HG03520 (cell line): ENCODE results near the gene NDRG3.
"Not testable (repeated sequence)": the region's sequence is repeated elsewhere in the genome, so short reads cannot be mapped to it uniquely, and the experiment has no call there.

ENCODE experiments used
- ATAC-seq: cut with Tn5 transposase; IDR thresholded peaks from one replicate; pipeline ENCODE4 v1.9.1; 2021; ENCODE audit warnings: mild to moderate bottlenecking, moderate library complexity; ENCODE audit not compliant: unreplicated experiment

Gene NDRG3

DNA sequence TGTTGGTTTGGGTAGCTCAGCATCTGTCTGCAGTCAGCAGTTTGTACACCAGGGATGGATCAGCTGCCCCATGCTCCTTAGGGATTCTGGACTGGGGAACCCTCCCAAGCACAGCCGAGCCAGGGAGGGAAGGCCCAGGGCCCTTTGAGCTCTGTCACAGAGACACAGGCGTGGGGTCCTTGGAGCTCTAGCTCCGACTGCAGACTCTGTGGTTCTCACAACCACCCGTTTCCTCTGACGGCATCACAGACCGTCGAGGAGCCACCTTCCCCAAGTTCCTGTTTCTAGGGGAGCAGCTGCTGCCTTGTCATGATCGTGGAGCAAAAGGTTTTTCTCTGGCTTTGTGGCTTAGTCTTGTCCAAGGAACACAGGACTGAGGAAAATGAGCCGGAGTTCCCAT lies 99.9 kb downstream of the NDRG3 start, which contains the start of gene SLA2:
TSS of gene SLA2 (minus strand) at position 199 of the 400 bp plus-strand sequence. CDS start 4,861 bp downstream, outside the sequence.
- ATAC-seq = no peak

DNA sequence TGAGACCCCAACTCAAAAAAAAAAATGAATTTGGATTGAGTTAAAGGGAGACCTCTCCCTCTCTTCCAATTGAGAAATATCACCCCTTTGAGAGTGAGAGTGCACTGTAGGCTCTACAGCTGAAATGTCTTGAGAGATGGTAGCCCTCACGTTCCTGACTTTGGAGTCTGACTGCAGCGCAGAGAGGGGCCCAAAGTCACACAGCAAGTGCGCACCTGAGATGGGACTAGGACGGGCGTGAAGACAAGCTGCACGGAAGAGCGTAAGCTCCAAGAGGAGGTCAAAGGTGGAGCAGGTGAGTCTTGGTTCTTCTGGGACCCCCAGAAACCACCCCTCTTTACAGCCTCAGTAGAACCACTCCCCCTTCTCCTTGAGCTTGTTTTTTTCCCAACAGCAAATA lies 100.5 kb downstream of the NDRG3 start:
- ATAC-seq = no peak

DNA sequence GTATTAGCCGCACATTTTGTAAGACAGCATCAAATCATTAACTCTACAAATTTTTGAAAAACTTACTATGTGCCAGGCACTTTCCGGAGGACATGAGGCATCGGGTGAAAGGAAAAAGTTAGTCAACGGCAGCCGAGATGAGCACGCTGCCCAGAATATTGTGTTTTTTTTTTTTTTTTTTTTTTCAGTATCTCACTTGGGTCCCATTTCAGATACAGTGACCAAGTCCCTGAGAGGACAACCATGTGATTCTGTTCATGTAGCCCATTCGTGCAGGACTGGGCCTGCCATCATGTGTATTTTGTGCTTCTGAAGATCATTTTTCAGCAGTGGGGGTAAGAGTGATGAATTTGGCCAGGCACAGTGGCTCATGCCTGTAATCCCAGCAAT lies 101.2 kb downstream of the NDRG3 start:
- ATAC-seq = no peak

DNA sequence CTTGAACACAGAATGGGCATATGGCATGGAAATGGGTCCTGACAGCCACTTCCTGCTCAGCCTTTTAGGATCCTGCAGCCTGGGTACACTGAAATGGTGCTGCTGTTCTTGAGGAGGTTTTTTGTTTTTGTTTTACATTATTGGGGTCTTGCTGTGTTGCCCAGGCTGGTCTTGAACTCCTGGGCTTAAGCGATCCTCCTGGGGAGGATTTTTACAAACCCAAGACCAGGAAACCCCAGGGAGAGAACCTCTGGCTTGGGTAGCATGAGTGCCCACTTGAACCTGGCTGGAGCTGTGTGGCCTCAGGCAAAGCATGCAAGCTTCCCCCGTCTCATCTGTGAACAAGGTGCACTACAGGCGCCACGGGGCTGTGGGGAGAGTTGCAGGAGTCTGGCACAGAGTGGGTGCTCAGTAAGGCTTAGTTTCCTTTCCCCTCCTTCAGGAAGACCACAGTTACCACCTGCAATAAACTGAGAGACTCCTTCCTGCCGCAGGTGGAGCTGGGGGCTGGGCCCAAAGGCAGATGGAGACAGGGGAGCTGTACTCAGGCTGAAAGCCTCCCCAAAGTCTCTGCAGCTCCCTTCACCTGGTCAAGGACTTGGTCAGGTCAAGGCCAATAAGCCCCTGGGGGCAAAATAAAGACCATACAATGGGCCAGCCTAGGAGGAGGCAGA lies 101.7 kb downstream of the NDRG3 start:
- no peak for ATAC-seq

DNA sequence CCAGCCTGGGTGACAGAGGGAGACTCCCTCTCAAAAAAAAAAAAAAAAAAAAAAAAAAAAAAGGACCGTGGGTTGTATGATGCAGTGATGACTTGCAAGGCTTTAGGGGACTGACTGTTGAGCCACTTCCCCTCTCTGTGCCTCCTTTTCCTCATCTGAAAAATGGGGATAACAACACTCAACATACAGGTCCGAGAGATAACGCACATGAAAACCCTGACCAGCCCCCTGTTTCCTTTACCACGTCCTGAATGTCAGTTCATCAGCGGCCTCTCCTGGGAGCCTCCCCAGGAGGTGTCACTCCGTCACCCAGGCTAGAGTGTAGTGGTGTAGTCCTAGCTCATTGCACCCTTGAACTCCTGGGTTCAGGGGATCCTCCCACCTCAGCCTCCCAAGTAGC lies 103.8 kb downstream of the NDRG3 start:
- no peak for ATAC-seq

DNA sequence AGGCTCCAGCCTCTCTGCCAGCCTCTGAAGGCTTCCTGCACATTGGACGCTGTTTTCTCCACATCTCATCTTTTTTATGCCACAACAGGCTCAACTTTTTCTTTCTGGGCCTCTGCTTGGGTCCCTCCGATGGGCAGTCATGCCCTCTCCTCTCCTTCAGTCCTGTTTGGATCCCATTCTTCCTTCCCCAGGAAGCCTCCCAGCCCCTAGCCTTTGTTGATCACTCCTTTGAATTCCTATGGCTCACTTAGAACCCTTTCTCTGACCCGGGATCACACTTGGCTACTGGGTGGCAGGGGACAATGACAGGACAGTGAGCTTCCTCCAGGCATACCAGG lies 104.4 kb downstream of the NDRG3 start:
- no peak for ATAC-seq

DNA sequence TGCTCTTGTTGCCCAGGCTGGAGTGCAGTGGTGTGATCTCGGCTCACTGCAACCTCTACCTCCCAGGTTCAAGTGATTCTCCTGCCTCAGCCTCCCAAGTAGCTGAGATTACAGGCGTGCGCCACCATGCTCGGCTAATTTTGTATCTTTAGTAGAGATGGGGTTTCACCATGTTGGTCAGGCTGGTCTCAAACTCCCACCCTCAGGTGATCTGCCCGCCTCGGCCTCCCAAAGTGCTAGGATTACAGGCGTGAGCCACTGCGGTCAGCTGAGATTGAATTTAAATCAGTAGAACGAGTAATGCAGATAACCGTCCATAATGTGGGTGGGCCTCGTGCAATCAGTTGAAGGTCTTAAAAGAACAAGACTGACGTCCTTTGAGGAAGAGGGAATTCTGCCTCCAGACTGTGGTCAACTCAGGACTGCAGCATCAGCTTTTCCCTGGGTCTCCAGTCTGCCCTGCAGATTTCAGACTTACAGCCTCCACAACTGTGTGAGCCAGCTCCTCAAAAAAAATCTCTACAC lies 107.0 kb downstream of the NDRG3 start:
- not testable (repeated sequence) for ATAC-seq

DNA sequence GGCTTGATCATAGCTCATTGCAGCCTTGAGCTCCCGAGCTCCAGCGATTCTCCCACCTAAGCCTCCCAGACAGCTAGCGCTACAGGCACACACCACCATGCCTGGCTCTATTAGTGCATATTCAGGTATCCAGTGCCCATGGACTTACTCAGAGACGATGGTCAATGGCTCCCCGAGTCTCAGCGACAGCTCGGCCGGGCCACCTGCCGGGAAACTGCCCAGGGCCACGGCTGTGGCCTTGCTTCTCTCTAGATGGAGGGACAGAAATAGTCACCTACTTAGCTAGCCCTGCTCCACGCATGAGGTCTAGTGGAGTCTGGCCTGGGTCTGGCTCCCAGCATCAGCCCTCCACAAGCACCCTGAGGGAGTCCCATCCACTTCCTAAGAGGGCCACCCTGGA lies 111.5 kb downstream of the NDRG3 start:
- no peak for ATAC-seq

DNA sequence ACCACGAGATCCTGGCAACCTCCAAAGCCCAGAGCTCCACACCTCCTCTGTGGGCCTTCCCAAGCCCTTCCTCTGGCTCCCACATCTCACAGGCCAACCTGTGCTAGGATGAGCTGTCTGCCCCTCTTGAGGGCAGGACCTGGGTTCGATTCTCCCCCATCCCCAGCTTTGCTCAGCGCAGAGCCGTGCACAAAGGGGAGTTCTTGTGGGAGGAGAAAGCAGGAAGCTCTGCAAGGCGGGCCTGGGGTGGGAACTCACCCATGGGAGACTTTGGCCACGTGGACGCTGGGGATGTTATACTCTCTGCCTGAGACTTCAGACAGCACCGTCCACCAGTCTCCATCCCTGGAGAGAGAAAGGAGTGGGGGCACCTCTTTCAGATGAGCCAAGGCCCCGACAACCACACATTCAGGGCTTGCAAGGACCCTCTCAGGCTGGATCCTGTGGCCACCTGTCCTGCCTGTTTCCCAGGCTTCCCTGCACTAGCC lies 112.6 kb downstream of the NDRG3 start:
- ATAC-seq = no peak

DNA sequence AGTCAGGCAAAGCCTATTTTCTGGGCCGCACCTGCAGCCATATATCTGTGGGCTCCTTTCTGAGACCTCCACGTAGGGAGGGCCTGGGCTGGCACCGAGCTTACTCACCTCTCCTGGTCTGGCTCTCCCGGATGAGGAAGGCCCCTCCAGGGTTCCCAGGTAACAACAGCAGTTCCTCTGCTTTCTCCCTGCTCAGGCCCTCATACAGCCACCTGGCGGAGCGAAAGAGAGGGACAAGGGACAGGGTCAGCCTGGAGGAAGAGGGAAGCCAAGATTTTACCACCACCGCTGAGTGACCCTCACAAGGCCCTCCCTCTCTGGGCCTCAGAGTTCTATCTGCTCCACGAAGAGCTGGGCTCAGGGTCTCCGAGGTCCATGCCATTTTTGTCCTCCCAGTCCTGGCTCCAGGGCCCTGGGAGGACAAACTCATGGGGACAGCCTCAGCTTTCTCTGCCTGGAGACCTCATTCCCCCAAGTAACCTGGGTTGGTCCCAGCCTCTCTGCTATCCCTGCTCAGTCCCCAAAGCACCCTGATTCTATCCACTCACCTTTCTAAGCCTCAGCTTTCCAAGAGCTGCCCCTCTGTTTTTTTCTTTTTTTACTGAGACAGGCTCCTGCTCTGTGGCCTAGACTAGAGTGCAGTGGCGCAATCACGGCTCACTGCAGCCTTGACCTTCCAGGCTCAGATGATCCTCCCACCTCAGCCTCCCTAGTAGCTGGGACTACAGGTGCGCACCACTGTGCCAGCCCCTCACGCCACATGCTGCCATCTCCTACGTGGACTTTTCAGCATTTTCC lies 113.2 kb downstream of the NDRG3 start:
- no peak for ATAC-seq

DNA sequence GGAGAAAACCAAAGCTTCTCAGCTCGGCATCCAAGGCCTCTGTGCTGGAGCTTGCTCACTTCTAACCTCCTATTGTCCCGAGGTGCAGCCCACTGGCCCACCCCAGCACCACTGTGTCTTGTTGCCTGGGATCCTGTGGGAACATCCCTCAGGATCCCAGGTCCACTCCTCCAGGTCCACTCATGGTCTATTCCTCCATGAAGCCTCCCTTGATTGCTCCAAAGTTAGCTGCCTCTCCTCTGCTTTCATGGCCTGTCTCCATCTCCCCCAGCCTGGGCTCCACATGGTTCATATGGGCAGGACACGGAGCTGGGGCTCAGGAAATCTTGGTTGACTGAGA lies 113.8 kb downstream of the NDRG3 start:
- ATAC-seq = no peak

DNA sequence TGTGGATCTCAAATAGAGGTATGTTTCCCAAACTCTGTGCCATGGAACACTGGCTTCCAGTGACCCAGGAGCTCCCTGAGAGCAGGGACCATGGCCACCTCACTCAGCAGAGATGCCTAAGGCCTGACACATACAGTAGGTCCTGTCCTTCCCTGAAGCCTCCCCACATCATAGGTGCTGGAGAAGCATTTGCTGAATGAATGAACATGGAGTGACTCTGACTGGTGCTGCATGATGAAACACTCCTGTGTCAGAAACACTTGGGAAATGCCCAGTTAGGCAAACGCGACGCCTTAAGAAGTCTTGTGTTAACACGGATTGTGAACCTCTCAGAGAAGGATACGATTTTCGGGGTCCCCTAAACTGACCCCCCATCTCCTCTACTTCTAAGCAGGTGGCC lies 114.2 kb downstream of the NDRG3 start:
- no peak for ATAC-seq

DNA sequence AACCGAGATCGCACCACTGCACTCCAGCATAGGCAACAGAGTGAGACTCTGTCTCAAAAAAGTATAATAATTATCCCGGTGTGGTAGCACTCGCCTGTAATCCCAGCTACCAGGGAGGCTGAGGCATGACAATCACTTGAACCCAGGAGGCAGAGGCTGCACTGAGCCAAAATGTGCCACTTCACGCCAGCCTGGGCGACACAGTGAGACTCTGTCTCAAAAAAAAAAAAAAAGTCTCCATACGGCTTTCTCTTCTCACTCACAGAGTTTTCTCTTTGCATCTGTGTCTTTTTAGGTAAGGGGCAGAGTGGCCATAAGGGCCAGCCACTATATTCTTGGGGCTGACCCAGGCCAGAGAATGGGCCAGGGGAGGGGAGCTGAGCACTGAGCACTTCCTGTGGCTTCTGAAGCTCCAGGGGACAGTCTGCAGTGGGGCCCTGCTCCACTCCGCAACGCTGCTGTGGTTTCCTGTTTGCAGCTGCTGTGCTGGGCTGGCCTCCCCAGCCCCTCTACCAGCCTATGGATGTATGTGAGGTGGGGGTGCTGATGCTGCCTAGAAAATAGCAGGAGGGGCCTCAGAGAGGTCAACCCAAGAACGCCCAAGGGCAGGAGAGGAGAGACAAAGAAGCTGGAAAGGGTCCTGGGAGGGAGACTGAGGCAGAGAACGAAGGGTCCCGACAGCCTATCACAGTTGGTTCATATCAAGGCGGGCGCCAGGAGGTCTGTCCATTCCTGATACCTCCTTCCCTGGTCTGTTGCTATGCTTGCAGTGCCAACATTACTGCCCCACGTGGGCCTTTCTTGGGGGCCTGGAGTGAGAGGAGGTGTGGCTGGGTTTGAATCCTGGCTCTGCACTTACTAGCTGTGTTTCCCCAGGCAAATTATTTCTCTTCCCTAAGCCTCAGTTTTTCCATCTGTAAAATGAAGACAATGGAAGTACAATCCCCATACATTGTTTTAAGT lies 115.9 kb downstream of the NDRG3 start:
- no peak for ATAC-seq

DNA sequence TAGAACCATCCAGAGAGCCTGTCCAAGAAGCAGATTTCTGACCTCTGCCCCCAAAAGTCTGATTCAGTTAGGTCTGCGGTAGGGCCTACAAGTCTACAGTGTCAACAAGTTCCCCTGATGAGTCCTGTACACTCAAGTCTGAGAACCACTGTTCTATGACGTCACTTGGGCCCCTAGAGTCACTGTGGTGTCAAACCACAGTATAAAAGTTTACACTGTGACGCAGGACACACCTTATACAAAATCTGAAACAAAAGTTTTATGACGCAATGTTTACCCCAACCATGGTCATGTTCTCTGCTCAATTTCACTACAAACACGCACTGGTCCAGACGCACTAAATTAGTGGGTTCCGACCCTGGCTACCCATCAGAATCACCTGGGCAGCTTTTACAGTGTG lies 117.8 kb downstream of the NDRG3 start:
- no peak for ATAC-seq

DNA sequence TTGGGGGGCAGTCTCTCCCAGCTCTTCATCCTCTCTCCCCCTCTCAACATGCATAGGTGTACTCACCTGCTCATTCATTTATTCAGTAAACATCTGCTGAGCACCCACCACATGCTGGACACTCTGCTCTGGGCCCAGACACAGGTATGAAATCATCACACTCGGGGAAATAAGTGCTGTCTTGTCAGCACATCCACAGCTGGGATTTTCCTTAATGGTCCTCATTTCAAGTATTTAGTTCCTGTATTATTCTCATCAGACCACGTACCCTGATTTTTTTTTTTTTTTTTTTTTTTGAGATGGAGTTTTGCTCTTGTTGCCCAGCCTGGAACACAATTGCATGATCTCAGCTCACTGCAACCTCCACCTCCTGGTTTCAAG lies 121.0 kb downstream of the NDRG3 start:
- ATAC-seq = no peak

DNA sequence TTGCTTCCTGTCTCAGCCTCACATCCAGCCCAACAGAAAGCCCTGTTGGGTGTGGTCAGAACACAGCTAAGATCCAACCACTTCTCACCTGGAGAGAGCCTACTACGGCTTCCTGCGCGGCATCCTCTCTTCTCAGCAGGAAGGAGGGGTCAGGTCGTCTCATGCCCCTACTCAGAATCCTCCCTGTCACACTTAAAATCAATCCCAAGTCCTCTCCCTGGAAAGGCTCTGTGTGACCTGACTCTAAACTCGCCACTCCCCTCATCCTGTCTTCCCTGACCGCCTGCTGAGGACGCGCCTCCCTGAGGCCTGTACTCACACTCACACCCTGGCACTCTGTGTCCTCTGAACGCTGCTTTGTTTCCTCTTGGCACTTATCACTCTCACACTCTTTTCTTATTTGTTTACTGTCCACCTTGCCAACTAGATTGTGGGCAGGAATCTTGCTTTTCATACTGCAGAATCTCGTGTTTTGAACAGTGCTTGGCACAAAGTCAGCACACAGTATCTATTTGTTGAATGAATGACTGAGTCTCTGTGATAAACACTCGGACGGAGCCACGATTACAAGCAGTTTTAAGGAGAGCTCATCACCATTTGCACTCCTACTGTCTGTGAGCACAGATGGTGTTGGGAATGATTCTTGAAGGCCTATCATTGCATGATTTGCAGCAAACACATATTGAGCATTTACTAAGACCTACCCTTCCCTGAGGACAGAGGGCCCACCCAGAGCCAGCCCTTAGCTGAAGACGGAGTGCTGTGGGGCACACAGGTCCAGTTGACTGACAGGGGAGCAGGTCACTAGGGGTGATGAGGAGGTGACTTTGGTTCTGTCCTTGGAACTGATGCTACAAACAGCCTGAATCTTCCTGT lies 121.6 kb downstream of the NDRG3 start:
- no peak for ATAC-seq

DNA sequence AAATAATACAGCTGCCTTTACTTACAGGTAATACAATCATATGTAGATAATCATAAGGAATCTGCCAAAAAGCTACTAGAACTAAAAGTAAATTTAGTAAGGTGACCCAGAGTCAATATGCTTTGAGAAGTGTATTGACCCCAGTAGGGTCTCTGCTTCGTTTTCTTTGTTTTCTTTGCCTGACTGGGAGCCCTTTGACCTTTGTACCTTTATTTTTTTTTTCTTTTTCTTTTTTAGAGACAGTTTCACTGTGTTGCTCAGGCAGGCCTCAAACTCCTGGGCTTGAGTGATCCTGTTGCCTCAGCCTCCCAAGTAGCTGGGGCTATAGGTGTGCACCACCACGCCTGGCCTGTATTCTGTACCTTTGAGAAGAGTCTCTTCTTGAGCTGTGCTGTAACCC lies 122.4 kb downstream of the NDRG3 start:
- no peak for ATAC-seq

DNA sequence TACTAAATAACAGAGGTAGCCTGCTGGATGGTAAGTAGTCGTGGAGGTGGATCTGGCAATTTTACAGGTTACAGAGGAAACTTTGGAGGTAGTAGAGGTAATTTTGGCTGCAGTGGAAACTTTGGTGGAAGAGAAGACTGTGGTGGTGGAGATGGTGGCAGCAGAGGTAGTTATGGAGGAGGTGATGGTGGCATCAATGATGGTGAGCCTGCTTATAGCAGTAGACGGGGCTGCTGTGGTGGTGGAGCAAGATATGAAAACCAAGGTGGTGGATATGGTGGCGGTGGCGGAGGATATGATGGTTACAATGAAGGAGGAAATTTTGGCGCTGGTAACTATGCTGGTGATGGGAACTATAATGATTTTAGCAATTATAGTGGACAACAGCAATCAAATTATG lies 125.0 kb downstream of the NDRG3 start:
- no peak for ATAC-seq

DNA sequence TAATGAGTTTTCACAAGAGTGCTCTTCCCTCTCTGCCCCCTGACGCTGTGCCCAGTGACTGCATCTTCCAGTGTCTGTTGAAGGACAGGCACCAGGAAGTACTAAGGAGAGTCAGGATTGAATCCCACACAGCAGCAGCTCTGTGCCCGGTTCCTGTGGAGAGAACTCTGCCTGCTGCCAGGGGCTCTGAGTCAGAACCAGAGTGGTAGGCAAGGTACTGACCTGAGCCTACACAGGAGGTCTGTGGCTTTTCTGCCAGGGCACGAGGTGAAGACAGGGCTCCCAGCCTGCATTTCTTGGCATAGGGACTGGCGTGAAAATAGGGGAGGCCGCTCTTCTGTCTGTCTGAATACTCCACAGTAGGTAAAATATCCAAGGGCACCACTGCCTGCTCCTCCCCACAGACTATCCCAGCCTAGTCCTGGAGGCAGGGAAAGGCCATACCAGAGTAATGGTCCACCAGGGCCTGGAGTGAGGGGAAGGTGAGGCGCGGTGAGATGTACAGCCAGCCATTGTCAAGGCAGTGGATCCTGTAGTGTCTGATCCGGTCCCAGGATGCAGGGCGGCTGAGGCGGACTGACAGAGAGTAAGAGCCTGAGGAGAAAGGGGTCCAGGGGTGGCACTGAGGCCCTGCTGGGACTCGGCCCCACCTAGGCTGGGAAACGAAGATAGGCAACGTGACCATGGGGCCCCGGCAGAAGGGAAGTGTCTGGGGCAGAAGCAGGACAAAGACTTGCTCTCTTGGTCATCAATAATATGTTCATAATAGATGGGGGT lies 130.9 kb downstream of the NDRG3 start:
- no peak for ATAC-seq

DNA sequence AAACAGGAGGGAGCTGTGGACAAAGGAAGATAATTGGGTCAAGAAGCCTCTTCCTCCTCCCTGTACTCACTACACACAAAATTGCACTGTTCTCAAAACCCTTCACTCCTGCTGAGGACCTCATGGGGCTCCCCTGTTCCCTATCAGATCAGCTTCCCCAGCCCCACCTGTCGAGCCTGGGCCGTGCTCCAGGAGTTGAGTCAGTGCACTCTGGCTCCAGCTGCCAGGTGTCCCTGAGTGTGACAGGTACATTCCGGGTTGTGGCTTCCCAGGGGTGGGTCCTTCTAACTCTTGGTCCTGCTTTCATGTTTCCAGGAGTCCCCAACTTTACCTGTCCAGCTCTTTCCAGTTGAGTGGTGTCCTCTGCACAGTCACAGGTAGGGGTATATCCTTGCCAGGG lies 131.9 kb downstream of the NDRG3 start:
- ATAC-seq = no peak
